HEK293 (cell line): ENCODE data around the gene CADM3.

Source experiments
- CTCF ChIA-PET: fragments of 350-600 bp; formaldehyde crosslinking; extraction: SDS; loops from one replicate; lab custom pipeline; 2021; ENCODE audit warnings: antibody characterized with exemption; lab: Yijun Ruan, JAX
- POLR2A ChIA-PET: fragments of 300-600 bp; formaldehyde crosslinking; extraction: SDS; loops from one replicate; lab custom pipeline; 2020; ENCODE audit warnings: antibody characterized with exemption, inconsistent platforms; lab: Yijun Ruan, JAX
- H3K27ac ChIP-seq: fragments of 200-500 bp; sonication (Bioruptor generic); 2 replicates; pipeline ENCODE4 v1.5.1; 2014; ENCODE audit warnings: low read depth, low read length, control low read depth, inconsistent platforms; ENCODE audit errors: extremely low read depth
- H3K36me3 ChIP-seq, 2 experiments: fragments of 200-500 bp in 1 of 2; sonication (Bioruptor generic) in 1 of 2; 1 replicate in 1 of 2; 2 replicates in 1 of 2; pipeline ENCODE4 v1.5.1; 2014 to 2017; ENCODE audit warnings: inconsistent platforms in 2 of 2, low read length in 2 of 2; ENCODE audit not compliant: control insufficient read depth in 2 of 2, insufficient read depth in 1 of 2
- H3K4me1 ChIP-seq: fragments of 200-500 bp; sonication (Bioruptor generic); 2 replicates; pipeline ENCODE4 v1.5.1; 2014; ENCODE audit warnings: mild to moderate bottlenecking, low read length, inconsistent platforms; ENCODE audit not compliant: control insufficient read depth, insufficient read depth
- H3K4me3 ChIP-seq: 2 replicates; pipeline ENCODE4 v1.5.1; 2011; ENCODE audit warnings: low read depth, mild to moderate bottlenecking, control low read depth, low read length, moderate library complexity
- H3K9me3 ChIP-seq: fragments of 200-500 bp; sonication (Bioruptor generic); 2 replicates; pipeline ENCODE4 v1.5.1; 2014; ENCODE audit warnings: low read depth, low read length, inconsistent platforms; ENCODE audit not compliant: control insufficient read depth, insufficient read depth
- HOXD13 ChIP-seq: sonication (generic); formaldehyde crosslinking; IDR thresholded peaks from 2 replicates; pipeline ENCODE4 v1.8.0; 2022; ENCODE audit warnings: missing genetic modification reagents, borderline replicate concordance
- IKZF3 ChIP-seq: fragments of 450-650 bp; IDR thresholded peaks from 2 replicates; pipeline ENCODE4 v1.5.0; 2018; ENCODE audit warnings: missing biosample characterization, mild to moderate bottlenecking, missing genetic modification characterization, moderate library complexity
- MEIS1 ChIP-seq: sonication (generic); formaldehyde crosslinking; IDR thresholded peaks from 2 replicates; pipeline ENCODE4 v1.8.1; 2022; ENCODE audit warnings: missing genetic modification reagents, mild to moderate bottlenecking, borderline replicate concordance
- REST ChIP-seq: fragments of 450-650 bp; formaldehyde crosslinking; IDR thresholded peaks from 2 replicates; pipeline ENCODE4 v1.5.1; 2016; ENCODE audit warnings: missing biosample characterization, missing genetic modification characterization
- ZBTB26 ChIP-seq: fragments of 450-650 bp; formaldehyde crosslinking; optimal IDR thresholded peaks from 2 replicates; pipeline ENCODE3; 2016; ENCODE audit warnings: missing biosample characterization, mild to moderate bottlenecking, missing genetic modification characterization
- ZNF211 ChIP-seq: fragments of 450-650 bp; formaldehyde crosslinking; IDR thresholded peaks from 2 replicates; pipeline ENCODE4 v1.5.1; 2016; ENCODE audit warnings: low read depth, missing biosample characterization, missing genetic modification characterization
- ZNF221 ChIP-seq: fragments of 450-650 bp; formaldehyde crosslinking; IDR thresholded peaks from 2 replicates; pipeline ENCODE4 v1.5.1; 2017; ENCODE audit warnings: missing biosample characterization, missing genetic modification characterization, borderline replicate concordance
- ZNF391 ChIP-seq: fragments of 450-650 bp; formaldehyde crosslinking; IDR thresholded peaks from 2 replicates; pipeline ENCODE4 v1.5.1; 2016; ENCODE audit warnings: low read depth, missing biosample characterization, missing genetic modification characterization, borderline replicate concordance
- TF ChIP-seq, protein P1 (sequence below): fragments of 450-650 bp; formaldehyde crosslinking; IDR thresholded peaks from 2 replicates; pipeline ENCODE4 v1.5.1; 2016; ENCODE audit warnings: missing biosample characterization, missing genetic modification characterization, low read depth
- TF ChIP-seq, protein P2 (sequence below): fragments of 450-650 bp; formaldehyde crosslinking; IDR thresholded peaks from 2 replicates; pipeline ENCODE4 v1.5.1; 2016; ENCODE audit warnings: missing biosample characterization, missing genetic modification characterization
- TF ChIP-seq, protein P3 (sequence below): fragments of 450-650 bp; formaldehyde crosslinking; IDR thresholded peaks from 2 replicates; pipeline ENCODE4 v1.5.1; 2016; ENCODE audit warnings: missing biosample characterization, missing genetic modification characterization
- TF ChIP-seq, protein P4 (sequence below): sonication (generic); formaldehyde crosslinking; IDR thresholded peaks from 2 replicates; pipeline ENCODE4 v1.8.1; 2022; ENCODE audit warnings: mild to moderate bottlenecking, moderate library complexity, missing genetic modification reagents

The CADM3 gene

DNA sequence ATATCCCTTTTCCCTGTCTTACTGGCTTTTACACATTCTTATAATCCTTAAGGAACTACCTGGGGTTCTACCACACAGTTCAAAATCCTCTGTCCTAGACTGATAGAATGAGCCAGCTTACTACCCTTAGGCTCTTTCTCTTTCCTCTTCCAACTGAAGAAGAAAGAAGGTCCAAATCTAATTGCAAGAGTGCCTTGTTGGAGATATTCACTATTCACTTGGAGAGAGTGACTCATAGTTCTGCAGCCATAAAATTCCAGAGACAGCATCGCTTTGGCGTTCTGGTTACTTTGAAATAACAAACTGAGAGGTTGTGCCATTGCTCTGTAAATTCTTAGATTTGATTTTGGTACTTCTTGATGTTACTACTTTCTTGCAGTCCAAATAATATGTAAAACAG lies 4.2 kb downstream of the CADM3 start:
- H3K4me1 ChIP-seq: no peaks in the 10 kb centered on the region
- no peak overlapping the region for H3K27ac ChIP-seq
- H3K4me3 ChIP-seq: no peak overlapping the region
- ChIA-PET POLR2A (no interaction called here), CTCF (interaction anchor here (1.2 to 2.1 kb wide), 2 partner anchors 15 to 22 kb away, joined by 3 to 7 read pairs; no protein-coding TSS in a partner anchor)
- TF ChIP-seq, protein P1, sequence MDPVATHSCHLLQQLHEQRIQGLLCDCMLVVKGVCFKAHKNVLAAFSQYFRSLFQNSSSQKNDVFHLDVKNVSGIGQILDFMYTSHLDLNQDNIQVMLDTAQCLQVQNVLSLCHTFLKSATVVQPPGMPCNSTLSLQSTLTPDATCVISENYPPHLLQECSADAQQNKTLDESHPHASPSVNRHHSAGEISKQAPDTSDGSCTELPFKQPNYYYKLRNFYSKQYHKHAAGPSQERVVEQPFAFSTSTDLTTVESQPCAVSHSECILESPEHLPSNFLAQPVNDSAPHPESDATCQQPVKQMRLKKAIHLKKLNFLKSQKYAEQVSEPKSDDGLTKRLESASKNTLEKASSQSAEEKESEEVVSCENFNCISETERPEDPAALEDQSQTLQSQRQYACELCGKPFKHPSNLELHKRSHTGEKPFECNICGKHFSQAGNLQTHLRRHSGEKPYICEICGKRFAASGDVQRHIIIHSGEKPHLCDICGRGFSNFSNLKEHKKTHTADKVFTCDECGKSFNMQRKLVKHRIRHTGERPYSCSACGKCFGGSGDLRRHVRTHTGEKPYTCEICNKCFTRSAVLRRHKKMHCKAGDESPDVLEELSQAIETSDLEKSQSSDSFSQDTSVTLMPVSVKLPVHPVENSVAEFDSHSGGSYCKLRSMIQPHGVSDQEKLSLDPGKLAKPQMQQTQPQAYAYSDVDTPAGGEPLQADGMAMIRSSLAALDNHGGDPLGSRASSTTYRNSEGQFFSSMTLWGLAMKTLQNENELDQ (tag by site-specific recombination): no peak
- TF ChIP-seq ZNF211 (tag by site-specific recombination): no peak
- TF ChIP-seq, protein P2, sequence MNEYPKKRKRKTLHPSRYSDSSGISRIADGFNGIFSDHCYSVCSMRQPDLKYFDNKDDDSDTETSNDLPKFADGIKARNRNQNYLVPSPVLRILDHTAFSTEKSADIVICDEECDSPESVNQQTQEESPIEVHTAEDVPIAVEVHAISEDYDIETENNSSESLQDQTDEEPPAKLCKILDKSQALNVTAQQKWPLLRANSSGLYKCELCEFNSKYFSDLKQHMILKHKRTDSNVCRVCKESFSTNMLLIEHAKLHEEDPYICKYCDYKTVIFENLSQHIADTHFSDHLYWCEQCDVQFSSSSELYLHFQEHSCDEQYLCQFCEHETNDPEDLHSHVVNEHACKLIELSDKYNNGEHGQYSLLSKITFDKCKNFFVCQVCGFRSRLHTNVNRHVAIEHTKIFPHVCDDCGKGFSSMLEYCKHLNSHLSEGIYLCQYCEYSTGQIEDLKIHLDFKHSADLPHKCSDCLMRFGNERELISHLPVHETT (tag by site-specific recombination): no peak
- no peak for TF ChIP-seq IKZF3 (tag by site-specific recombination)
- no peaks in the 10 kb centered on the region for H3K36me3 ChIP-seq
- no peaks in the 10 kb centered on the region for H3K9me3 ChIP-seq

DNA sequence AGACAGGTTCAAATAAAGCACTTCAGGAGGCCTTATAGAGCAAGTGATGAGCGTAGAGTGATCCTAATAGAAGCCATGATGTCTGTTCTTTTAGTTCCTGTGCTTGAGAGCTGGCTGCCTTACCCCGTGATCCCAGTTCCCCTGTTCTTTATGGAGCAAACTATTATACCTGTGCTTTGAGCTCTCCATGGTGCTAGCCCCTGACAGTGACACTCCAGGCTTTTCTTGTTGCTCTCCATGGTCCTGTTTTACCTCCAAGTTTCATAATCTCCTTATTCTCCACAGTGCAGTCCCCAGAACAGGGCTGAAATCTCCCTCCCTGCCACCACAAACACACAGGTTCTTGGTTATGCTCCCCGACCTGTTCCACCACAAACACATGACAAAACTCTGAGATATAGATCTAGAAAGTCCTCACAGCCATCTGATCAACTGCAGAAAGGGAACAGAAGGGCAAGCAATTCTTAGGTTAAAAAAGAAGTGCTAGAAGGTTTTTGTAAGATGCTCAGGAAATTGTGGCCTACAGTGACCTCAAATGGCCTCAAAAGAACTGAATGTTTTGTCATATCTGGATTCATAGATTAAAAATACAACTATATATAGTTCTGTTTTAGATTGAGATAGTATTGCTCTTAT lies 6.0 kb downstream of the CADM3 start:
- Histone ChIP-seq H3K4me3 (no peak overlapping the region), H3K36me3 (no peaks in the 10 kb centered on the region), H3K27ac (no peak overlapping the region), H3K4me1 (no peaks in the 10 kb centered on the region), H3K9me3 (no peaks in the 10 kb centered on the region)
- ChIA-PET CTCF (interaction anchor here (0.7 to 1.8 kb wide), 3 partner anchors 16 to 34 kb away, joined by 3 to 6 read pairs (median 4); no protein-coding TSS in a partner anchor), POLR2A (interaction anchor here (0.5 kb wide), 1 partner anchor 505 kb away, joined by 3 read pairs; no protein-coding TSS in a partner anchor)
- TF ChIP-seq HOXD13 (CRISPR knock-in tag): peak; percentile 86
- no peak for TF ChIP-seq ZNF221 (tag by site-specific recombination)
- peak; percentile 100 for TF ChIP-seq REST (tag by site-specific recombination)
- TF ChIP-seq MEIS1 (CRISPR knock-in tag): peak; percentile 85; the same call in 1 of the 2 replicates
- TF ChIP-seq, protein P3, sequence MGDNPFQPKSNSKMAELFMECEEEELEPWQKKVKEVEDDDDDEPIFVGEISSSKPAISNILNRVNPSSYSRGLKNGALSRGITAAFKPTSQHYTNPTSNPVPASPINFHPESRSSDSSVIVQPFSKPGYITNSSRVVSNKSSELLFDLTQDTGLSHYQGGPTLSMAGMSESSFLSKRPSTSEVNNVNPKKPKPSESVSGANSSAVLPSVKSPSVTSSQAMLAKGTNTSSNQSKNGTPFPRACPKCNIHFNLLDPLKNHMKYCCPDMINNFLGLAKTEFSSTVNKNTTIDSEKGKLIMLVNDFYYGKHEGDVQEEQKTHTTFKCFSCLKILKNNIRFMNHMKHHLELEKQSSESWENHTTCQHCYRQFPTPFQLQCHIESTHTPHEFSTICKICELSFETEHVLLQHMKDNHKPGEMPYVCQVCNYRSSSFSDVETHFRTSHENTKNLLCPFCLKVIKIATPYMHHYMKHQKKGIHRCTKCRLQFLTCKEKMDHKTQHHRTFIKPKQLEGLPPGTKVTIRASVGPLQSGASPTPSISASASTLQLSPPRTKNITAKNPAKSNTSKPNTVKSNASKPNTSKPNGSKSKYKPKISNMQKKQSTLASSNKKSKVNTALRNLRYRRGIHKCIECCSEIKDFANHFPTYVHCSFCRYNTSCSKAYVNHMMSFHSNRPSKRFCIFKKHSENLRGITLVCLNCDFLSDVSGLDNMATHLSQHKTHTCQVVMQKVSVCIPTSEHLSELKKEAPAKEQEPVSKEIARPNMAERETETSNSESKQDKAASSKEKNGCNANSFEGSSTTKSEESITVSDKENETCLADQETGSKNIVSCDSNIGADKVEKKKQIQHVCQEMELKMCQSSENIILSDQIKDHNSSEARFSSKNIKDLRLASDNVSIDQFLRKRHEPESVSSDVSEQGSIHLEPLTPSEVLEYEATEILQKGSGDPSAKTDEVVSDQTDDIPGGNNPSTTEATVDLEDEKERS (tag by site-specific recombination): no peak
- no peak for TF ChIP-seq ZNF391
- no peak for TF ChIP-seq ZBTB26 (tag by site-specific recombination)
- TF ChIP-seq, protein P4, sequence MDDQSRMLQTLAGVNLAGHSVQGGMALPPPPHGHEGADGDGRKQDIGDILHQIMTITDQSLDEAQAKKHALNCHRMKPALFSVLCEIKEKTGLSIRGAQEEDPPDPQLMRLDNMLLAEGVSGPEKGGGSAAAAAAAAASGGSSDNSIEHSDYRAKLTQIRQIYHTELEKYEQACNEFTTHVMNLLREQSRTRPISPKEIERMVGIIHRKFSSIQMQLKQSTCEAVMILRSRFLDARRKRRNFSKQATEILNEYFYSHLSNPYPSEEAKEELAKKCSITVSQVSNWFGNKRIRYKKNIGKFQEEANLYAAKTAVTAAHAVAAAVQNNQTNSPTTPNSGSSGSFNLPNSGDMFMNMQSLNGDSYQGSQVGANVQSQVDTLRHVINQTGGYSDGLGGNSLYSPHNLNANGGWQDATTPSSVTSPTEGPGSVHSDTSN: peak; percentile 72; the same call in 1 of the 2 replicates
- TF ChIP-seq, protein P1 (tag by site-specific recombination): no peak
